ENCODE measurements around the gene PPFIA2.

GRCh38 chr12:81492131-81492720 lies 266.9 kb downstream of the PPFIA2 start:
- TF ChIP-seq CTCF (IDR thresholded peaks at IDR 0.05), result no peak
- no peak for TF ChIP-seq POLR2A (IDR thresholded peaks at IDR 0.05)
